HG03159 (cell line): ENCODE results near the gene AKT2.

Source experiments
- ATAC-seq: cut with Tn5 transposase; IDR thresholded peaks from one replicate; pipeline ENCODE4 v1.9.1; 2021; ENCODE audit warnings: mild to moderate bottlenecking, moderate library complexity; ENCODE audit not compliant: unreplicated experiment

AKT2 gene

DNA sequence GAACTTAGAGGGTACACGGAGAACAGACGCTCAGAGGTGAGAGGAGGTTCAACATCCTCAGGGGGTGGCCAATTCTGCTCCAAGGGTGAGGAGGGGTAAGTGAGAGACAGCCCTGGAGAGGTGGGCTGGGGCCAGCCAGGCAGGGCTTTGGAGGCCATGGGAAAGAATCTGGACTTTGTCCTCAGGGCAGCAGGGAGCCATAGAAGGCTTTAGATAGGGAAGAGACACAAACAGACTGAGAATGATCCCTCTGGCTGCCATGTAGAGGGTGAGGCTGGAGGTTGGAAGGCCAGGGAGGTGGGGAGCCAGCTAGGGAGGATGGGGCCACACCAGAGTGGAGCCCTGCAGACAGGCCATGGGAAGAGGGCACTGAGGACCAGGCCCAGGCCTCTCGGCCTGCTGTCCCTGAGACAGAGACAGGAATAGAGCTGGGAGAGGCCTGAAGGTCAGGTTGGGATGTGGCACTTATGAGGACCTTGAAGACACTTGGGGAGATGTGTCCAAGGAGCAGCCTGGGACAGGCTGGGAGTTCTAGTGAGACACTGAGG, 29.5 kb downstream of the AKT2 start:
- ATAC-seq = no peak

GRCh38 chr19:40254714-40255418, 30.3 kb downstream of the AKT2 start:
- no peak for ATAC-seq

DNA sequence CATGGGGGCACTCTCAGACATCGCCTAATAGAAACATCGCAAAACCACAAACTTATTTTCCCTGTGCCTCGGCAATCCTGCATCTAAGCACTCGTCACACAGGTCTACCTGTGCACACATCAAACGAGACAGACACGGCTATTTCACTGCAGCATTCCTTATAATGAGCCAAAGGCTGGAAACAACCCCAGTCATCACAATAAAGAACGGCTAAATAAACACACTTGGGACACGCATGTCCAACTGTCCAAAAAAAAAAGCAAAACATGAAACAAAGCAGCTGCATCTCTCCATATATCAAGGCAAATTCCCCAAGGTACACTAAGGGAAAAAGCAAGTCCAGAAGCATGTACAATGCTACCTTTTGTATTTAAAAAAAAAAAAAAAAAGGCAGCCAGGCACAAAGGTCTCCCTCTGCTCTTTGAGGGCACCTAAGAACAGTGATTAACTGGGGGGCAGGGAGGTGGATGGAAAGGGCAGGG, 31.5 kb downstream of the AKT2 start:
- no peak for ATAC-seq

- ATAC-seq = no peak
Measured at GRCh38 chr19:40252395-40252794, 32.8 kb downstream of the AKT2 start.

- no peak for ATAC-seq
Measured at GRCh38 chr19:40251991-40252390, 33.2 kb downstream of the AKT2 start.

GRCh38 chr19:40251244-40251643, 33.9 kb downstream of the AKT2 start:
- ATAC-seq = no peak

DNA sequence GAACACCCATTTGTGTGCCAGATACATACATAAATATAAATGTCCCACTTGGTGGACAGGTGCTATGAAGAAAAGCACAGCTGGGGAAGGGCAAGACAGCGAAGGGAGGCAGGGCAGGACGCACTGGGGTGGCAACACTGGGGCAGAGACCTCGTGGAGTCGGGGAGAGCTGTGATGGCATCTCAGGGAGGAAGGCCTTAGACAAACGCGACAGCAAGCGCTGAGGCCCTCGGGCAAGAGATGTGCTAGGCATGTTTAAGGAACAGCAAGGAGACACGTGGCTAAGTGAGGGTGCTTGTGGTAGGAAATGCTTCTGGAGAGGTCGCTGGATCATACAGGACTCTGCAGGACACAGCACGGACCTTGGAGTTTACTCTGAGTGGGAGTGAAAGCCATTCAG, 35.4 kb downstream of the AKT2 start:
- ATAC-seq = no peak

DNA sequence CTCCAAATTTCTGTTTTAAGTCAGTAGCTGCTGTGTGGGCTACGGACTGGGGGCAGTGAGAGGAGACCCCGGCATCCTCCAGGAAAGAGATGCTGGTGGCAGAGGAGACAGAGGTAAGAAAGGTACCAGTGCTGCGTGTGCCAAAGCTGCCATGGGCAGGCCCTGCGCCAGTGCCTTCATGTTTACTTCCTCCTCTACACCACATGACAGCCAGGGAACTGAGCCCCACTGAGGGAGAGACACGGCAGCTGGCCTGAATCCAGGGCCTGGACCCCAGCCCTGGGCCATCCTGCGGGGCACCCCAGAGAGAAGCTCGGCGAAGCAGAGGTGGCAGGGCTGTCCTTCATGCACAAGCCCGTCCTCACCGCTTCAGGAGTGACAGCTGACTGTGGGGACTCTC, 35.9 kb downstream of the AKT2 start:
- no peak for ATAC-seq

DNA sequence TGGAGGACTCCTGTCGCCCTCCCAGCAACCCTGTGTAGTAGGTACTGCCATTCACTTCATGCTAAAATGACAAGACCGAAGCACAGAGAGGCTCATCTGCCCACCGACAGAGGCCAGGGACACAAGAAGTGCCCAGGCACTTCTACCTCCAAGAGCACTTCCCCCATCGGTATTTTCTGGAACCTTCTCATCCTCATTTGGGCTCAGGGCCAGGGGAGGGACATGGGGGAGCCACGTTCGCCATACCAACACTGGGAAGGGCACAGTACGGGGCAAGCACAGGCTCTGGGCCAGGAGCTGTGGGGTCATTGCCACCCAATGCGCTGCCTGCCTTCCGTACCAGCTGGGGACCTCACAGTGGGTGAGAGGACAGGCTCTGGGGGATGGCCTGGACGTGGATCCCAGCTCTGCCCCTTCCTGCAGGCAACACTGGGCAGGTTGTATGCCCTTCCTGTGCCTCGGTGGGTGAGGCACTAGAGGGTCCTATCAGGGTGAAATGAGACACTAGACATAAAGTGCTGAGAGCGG, 37.3 kb downstream of the AKT2 start:
- no peak for ATAC-seq

DNA sequence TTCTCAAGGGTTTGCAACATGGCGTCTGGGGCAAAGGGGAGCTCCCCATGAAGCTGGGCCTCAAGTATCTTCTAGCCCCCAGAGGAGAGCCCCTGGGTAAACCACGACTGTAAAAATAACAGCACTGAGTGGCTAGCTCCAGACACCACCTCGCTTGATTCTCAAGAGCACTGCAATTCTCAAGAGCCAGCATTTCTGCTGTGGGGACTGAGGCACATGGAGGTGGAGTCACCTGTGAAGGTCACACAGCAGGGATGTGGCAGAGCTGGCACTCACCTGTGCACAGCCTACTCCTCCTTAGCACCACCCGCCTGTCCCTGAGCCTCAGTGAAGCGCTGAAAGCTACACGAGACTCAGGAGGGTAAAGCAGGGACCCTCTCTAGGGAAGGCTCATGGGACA, 38.0 kb downstream of the AKT2 start:
- no peak for ATAC-seq

- ATAC-seq = no peak
Measured at GRCh38 chr19:40246292-40247073, 38.7 kb downstream of the AKT2 start.

GRCh38 chr19:40245506-40246128, 39.5 kb downstream of the AKT2 start:
- ATAC-seq = no peak

DNA sequence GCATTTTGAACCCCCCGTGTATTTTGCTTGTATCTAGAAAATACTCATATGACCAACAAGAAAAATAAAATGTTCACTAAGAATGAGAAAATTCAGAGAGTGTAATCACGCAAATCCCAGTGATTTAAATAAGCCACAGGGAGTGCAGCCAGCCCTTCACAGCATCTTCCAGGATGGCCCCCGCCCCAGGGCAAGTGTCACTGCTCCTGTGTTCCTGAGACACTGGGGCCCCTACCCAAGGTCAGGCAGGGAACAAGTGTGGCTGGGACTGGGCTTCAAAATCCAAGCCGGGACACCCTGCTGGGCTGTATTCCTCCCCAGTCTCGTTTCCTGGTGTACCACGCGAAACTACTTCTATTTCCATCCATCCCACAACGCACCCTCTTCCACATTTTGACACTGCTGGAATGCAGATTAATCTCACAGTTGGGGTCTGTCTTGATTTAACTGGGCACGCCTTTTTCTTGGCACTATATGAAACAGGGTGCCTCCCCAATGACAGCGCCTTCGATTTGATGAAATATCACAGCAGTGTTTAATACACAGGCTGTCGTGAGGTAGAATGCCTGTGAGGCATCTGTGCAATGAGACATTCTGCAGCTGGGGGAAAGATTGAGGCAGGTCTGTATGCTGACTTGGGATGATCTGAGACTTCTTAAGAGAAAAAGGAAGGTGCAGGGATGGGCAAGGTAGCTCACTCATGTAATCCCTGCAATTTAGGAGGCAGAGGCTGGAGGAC, 40.4 kb downstream of the AKT2 start:
- no peak for ATAC-seq

GRCh38 chr19:40243181-40243580, 42.0 kb downstream of the AKT2 start:
- no peak for ATAC-seq

GRCh38 chr19:40242480-40242879, 42.7 kb downstream of the AKT2 start:
- no peak for ATAC-seq

- ATAC-seq = no peak
Measured at GRCh38 chr19:40241809-40242384, 43.2 kb downstream of the AKT2 start.

- no peak for ATAC-seq
Measured at GRCh38 chr19:40241125-40241808, 43.9 kb downstream of the AKT2 start.

DNA sequence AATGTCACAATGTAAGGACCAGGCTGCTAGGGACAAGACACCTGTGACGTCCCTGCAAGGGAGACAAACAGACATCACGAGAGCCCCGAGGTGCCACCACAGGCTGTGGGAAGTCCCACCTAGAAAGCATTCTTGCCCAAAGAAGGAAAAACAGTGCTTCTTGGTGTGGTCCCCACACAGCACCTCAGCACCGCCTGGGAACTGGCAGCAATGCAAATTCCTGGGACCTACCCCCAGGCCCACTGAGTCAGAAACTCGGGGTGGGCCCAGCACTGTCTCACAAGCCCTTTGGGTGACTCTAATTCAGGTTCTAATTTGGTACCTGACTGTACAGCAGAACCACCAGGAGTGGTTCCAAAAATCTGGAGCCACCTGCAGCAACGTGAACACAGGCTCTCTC, 44.8 kb downstream of the AKT2 start:
- no peak for ATAC-seq

DNA sequence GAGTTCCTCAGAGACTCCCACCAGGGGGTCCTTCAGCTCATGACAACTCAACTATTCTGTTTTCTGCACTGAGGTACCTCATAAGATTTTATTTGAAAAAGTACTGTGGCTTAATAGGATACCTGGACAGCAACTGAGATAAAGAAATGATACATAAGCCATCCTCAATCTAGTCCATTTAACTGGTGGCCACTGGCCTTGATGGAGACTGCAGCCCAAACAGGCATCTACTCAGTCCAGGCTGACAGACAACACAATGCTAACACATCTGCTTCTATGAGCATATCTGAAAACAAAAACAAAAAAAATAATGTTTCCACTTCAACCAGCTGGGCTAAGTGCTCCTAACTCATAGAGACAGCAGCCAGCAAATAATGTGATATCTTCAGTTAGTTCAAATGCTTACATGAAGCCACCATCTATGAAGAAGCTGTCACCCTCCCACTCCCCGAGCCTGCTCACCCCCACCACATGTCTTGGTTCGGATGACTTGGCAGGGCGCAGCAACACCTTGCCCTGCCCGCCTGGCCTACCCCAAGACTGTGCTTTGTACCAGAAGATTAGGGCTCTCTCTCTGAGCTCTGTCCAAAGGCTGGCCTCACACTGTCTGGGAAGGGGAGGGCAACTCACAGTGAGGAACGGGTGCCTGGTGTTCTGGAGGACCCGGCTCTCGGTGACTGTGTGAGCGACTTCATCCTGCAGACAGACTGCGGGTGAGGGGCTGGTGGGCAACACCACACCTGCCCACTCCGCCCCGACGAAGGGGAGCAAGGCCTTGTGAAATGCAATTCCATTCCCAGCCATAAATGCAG, 45.5 kb downstream of the AKT2 start:
- no peak for ATAC-seq
